NCI-H69 (cell line): ENCODE measurements around the gene GOLGA6L6.
"Not testable (repeated sequence)": the region's sequence is repeated elsewhere in the genome, so short reads cannot be mapped to it uniquely, and the experiment has no call there.

ENCODE experiments used
- DNase-seq: peaks from one replicate; lab custom pipeline; 2025; lab: John Stamatoyannopoulos, UW

GOLGA6L6 gene, protein sequence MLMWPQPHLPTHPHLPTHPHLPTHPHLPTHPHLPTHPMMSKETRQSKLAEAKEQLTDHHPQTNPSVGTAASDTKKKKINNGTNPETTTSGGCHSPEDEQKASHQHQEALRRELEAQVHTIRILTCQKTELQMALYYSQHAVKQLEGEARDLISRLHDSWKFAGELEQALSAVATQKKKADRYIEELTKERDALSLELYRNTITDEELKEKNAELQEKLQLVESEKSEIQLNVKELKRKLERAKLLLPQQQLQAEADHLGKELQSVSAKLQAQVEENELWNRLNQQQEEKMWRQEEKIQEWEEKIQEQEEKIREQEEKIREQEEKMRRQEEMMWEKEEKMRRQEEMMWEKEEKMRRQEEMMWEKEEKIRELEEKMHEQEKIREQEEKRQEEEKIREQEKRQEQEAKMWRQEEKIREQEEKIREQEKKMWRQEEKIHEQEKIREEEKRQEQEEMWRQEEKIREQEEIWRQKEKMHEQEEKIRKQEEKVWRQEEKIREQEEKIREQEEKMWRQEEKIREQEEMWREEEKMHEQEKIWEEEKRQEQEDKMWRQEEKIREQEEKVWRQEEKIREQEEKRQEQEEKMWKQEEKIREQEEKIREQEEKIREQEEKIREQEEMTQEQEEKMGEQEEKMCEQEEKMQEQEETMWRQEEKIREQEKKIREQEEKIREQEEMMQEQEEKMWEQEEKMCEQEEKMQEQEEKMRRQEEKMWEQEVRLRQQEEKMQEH

DNA sequence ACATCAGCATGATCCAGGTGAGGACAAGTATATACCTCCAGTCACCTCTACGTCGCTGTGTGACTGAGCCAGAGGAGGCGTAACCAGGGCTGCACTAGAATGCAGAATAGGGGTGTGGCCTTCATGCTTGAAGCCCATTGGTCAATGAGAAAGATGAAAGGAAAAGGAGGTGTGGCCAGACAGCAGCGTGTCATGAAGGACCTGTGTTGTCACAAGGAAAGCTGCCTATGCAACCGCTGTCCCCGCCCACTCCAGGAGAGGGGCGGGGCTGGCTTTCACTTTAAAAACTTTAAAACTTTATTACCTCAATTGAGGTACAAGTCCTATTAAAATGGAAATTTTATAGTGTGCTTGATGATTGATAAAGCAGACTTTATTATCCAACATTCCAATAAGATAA lies at the start of gene GOLGA6L6:
TSS of gene GOLGA6L6 (minus strand) at position 101 of the 400 bp plus-strand sequence. CDS start at position 10, 91 bp downstream.
- DNase-seq = not testable (repeated sequence)

GRCh38 chr15:20590069-20590468 lies 48.5 kb upstream of the GOLGA6L6 start:
- DNase-seq = not testable (repeated sequence)

GRCh38 chr15:20586821-20587220 lies 45.2 kb upstream of the GOLGA6L6 start:
- DNase-seq = not testable (repeated sequence)

DNA sequence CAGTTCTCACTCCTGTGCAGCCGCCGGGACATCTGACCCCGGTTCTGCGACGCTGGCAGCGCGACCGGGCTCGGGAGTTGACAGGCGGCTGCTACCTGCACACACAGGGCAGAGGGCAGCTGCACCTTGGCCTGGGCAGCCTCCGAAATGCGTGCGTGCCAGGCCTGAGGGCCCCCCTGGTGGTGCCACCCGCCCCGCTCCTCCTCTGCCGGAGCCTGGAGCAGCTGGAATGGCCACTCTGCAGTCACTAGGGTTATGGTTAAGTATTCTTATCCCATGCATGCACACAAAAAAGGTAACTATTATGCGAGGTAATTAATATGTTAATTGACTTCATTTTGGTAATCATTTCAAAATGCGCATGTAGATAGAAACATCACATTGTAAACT lies 41.1 kb upstream of the GOLGA6L6 start:
- not testable (repeated sequence) for DNase-seq

DNA sequence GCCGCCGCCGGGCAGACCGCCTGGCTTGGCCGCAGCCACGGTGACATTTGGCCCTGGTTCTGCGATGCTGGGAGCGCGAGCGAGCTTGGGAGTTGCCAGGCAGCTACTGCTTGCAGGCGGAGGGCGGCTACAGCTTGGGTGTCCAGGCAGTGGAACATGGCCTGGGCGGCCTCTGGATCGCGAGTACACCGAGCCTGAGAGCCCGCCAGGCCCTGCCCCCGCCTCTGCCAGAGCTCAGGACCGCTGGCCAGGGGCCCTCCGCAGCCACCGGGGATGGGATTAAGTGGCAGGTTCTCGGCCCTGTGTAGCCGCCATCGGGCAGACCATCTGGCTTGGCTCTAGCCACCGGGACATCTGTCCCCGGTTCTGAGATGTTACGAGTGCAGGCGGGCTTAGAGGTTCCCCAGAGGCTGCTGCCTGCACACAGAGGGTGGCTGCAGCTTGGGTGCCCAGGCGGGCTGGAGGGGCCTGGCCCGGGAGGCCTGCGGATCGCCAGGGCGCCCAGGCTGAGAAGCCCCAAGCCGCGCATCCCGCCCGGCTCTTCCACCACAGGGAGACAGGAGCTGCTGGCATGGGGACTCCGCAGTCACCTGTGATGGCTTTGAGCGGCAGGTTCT lies 40.6 kb upstream of the GOLGA6L6 start:
- not testable (repeated sequence) for DNase-seq

GRCh38 chr15:20581261-20582108 lies 39.9 kb upstream of the GOLGA6L6 start:
- not testable (repeated sequence) for DNase-seq

DNA sequence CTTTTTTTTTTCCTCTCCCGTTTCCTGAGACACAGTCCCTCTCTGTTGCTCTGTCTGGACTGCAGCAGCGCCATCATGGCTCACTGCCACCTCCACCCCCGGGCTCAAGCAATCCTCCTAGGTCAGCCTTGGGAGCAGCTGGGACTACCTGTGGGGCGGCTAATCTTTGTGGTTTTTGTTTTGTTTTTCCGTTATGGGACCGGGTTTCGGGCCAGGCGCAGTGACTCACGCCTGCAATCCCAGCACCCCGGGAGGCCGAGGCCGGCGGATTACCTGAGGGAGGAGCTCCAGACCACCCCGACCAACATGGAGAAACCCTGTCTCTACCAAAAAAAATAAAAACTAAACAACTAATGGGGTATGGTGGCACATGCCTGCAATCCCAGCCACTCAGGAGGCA lies 38.1 kb upstream of the GOLGA6L6 start:
- DNase-seq = not testable (repeated sequence)

DNA sequence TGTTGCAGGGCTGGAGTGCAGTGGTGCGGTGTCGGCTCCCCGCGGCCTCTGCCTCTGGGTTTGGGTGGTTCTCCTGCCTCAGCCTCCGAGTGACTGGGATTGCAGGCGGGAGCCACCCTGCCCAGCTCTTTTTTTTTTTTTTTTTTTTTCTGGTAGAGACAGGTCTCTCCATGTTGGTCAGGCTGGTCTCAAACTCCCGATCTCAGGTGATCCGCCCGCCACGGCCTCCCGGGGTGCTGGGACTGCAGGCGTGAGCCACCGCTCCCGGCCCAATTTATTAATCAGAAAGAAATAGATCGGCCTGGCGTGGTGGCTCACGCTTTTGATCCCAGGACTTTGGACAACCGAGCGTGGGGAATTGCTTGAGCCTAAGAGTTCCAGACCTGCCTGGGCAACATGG lies 9.7 kb upstream of the GOLGA6L6 start:
- DNase-seq = not testable (repeated sequence)

- not testable (repeated sequence) for DNase-seq
Observed at GRCh38 chr15:20505926-20506658, 35.5 kb downstream of the GOLGA6L6 start.

DNA sequence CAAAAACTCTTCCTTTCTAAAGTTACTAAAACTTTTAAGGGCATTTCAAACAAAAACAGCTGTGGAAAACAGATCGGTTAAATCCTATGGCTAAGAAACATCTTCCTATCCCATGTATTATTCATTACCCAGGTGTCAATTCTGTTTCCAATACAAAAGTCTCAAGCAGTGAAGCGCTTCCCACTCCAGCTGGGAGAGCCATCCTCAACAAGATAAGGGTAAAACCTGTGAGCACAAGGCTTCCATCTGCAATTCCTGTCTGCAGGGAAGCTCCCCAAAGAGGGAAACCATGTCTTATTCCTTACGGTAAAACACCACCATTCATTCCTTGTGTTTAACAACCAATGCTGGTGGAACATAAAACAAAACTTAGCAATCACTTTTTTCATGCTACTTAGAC lies 38.8 kb downstream of the GOLGA6L6 start:
- not testable (repeated sequence) for DNase-seq

DNA sequence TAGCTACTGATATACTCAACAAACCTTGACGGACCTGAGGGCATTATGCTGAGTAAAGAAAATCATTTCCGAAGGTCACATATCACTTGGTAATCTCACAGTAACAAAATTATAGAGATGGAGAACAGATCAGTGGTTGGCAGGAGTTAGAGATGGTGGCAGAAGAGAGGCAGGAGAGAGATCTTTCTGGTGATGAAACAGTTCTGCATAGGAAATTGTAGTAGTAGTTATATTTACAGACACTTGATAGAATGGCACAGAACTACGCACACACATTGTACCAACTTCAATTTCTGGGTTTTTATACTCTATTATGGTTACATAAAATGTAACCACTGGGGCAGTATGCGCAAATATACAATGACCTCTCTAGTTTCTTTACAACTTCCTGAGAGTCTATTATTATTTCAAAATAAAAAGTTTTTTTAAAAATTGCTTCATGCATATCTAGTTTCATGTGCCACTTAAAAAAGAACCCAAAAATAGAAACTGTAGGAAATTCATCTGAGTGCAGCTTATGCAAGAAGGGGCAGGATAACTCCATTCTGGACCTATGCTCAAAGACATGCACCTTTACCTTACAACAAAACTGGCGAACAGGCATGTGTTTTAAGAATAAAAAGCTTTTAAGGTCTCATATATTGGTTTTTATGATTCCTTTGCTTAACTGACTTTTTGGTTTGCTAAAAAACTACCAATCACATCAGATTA lies 39.9 kb downstream of the GOLGA6L6 start:
- DNase-seq = not testable (repeated sequence)

GRCh38 chr15:20497781-20498180 lies 43.8 kb downstream of the GOLGA6L6 start:
- DNase-seq = not testable (repeated sequence)

DNA sequence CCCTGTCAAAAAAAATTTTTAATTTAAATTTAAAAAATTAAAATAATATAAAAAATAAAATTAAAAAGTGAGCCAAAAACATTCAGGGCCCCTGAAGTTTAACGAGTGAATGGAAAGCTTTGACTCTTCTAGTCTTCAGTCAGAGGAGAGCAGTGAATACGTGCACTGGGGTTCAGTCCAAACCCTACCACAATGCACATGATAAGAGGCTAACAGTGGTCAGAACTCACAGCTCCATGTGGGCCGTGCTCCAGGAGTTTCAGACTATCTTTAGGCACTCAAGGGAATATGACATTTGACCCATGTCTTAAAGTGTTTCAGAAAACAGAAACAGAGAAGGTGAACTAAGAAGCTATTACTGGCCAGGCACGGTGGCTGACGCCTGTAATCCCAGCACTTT lies 48.6 kb downstream of the GOLGA6L6 start:
- DNase-seq = not testable (repeated sequence)

DNA sequence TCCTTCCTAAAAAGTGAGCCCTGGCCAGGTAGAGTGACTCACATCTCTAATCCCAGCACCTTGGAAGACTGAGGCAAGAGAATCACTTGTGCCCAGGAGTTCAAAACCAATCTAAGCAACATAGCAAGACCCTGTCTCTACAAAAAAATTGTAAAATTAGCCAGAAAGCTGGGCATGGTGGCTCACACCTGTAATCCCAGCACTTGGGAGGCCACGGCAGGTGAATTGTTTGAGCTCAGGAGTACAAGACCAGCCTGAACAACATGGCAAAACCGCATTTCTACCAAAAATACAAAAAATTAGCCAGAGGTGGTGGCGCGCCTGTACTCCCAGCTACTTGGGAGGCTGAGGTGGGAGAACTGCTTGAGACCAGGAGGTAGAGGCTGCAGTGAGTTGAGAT lies 49.0 kb downstream of the GOLGA6L6 start:
- DNase-seq = not testable (repeated sequence)

DNA sequence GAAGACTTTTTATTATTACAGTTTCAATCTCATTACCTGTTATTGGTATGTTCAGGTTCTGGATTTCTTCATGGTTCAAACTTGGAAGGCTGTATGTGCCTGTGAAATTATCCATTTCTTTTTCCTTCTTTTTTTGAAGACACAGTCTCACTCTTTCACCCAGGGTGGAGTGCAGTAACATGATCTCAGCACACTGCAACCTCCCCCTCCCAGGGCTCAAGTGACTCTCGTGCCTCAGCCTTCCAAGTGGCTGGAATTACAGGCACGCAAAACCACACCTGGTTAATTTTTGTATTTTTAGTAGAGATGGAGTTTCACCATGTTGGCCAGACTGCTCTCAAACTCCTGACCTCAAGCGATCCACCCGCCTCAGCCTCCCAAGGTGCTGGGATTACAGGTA lies 52.3 kb downstream of the GOLGA6L6 start:
- not testable (repeated sequence) for DNase-seq
